HCT116 (cell line): ENCODE results near the gene CLIC3. TPM values are rescaled to one million over a fixed set of nuclear protein-coding genes. Genes with fewer than 3 reads are reported as not detected.
A peak's percentile ranks its signal among the peaks of the same experiment; 100 is the strongest.

Experiments used
- ATAC-seq: fragments of 200-7000 bp; cut with Tn5 transposase; 2 replicates; pipeline ENCODE4 v1.9.1; 2020; ENCODE audit warnings: mild to moderate bottlenecking, moderate library complexity
- BruUV-seq: library from RNA; stranded (reverse); fragments of 400-500 nt; replicated peaks from 2 replicates; lab custom pipeline; 2021; lab: Mats Ljungman, UMichigan
- CTCF ChIA-PET: fragments of 300-600 bp; sonication (Branson Sonifier 250); formaldehyde crosslinking; loops from one replicate; lab custom pipeline; 2021; ENCODE audit warnings: antibody characterized with exemption; lab: Charles Lee
- POLR2A ChIA-PET: fragments of 300-600, 350-600 bp; sonication (Branson Sonifier 250); formaldehyde crosslinking; loops from one replicate; lab custom pipeline; 2021; ENCODE audit warnings: antibody characterized with exemption; lab: Charles Lee
- RAD21 ChIA-PET, 2 experiments: fragments of 300-600 bp; sonication (Branson Sonifier 250); formaldehyde crosslinking; loops; one replicate each; lab custom pipeline; 2023; ENCODE audit warnings: low total read pairs in 2 of 2; ENCODE audit not compliant: uncharacterized antibody in 2 of 2, unreplicated experiment in 2 of 2, low non-redundant PET in 1 of 2; lab: Charles Lee
- DNase-seq: peaks from one replicate; pipeline ENCODE4 v3.0.0-alpha.2; 2010; ENCODE audit warnings: low read depth, low spot score
- H2AFZ ChIP-seq: fragments of 200-600 bp; shearing (Covaris generic), sonication (generic); 2 replicates; pipeline ENCODE4 v1.6.1; 2017; ENCODE audit warnings: low read depth, mixed run types, mixed read lengths, antibody characterized with exemption, low read length; ENCODE audit not compliant: poor library complexity, severe bottlenecking
- H3K27ac ChIP-seq: 2 replicates; pipeline ENCODE4 v1.5.1; 2012; ENCODE audit warnings: low read depth, low read length
- H3K27me3 ChIP-seq: fragments of 200-600 bp; sonication (generic); 2 replicates; pipeline ENCODE4 v1.6.1; 2016; ENCODE audit warnings: mixed run types, low read length, mixed read lengths; ENCODE audit not compliant: insufficient read depth
- H3K36me3 ChIP-seq, 2 experiments: fragments of 200-500 bp in 1 of 2; fragments of 200-600 bp in 1 of 2; sonication (Bioruptor generic) in 1 of 2; sonication (generic) in 1 of 2; 2 replicates each; pipeline versions ENCODE4 v1.5.1 to v1.6.1; 2014 to 2016; ENCODE audit warnings: low read length in 2 of 2, inconsistent platforms in 1 of 2, mixed read lengths in 1 of 2, mixed run types in 1 of 2; ENCODE audit not compliant: insufficient read depth in 2 of 2, control insufficient read depth in 1 of 2
- H3K4me1 ChIP-seq, 2 experiments: fragments of 200-600 bp in 1 of 2; sonication (generic) in 1 of 2; 2 replicates each; pipeline versions ENCODE4 v1.5.1 to v1.6.1; 2012 to 2017; ENCODE audit warnings: low read length in 2 of 2, inconsistent platforms in 1 of 2, mild to moderate bottlenecking in 1 of 2, mixed read lengths in 1 of 2, mixed run types in 1 of 2, moderate library complexity in 1 of 2; ENCODE audit not compliant: insufficient read depth in 2 of 2, control insufficient read depth in 1 of 2
- H3K4me2 ChIP-seq: fragments of 200-600 bp; sonication (generic); 2 replicates; pipeline ENCODE4 v1.6.1; 2017; ENCODE audit warnings: mixed run types, low read length, mixed read lengths
- H3K4me3 ChIP-seq, 2 experiments: fragments of 200-600 bp in 1 of 2; sonication (generic) in 1 of 2; replicated peaks in 1 of 2; 2 replicates each; pipeline ENCODE4 v1.5.1; 2011 to 2016; ENCODE audit warnings: low read length in 2 of 2, control low read depth in 1 of 2, low read depth in 1 of 2, mild to moderate bottlenecking in 1 of 2, mixed read lengths in 1 of 2, mixed run types in 1 of 2
- H3K79me2 ChIP-seq: fragments of 200-600 bp; sonication (generic); 2 replicates; pipeline ENCODE4 v1.6.1; 2017; ENCODE audit warnings: mild to moderate bottlenecking, mixed run types, low read length, moderate library complexity, mixed read lengths; ENCODE audit not compliant: insufficient read depth
- H3K9ac ChIP-seq: fragments of 200-600 bp; sonication (generic); 2 replicates; pipeline ENCODE4 v1.6.1; 2016; ENCODE audit warnings: low read length, mixed read lengths
- H3K9me2 ChIP-seq: fragments of 200-600 bp; sonication (generic), shearing (Covaris generic); 2 replicates; pipeline ENCODE4 v1.6.1; 2017; ENCODE audit warnings: mixed run types, mild to moderate bottlenecking, moderate library complexity; ENCODE audit not compliant: insufficient read depth
- H3K9me3 ChIP-seq, 2 experiments: fragments of 200-500 bp in 1 of 2; fragments of 200-600 bp in 1 of 2; sonication (Bioruptor generic) in 1 of 2; sonication (generic) in 1 of 2; 2 replicates each; pipeline ENCODE4 v1.6.1; 2014 to 2017; ENCODE audit warnings: low read length in 2 of 2, mixed read lengths in 2 of 2, inconsistent platforms in 1 of 2, low read depth in 1 of 2, mild to moderate bottlenecking in 1 of 2, mixed run types in 1 of 2, moderate library complexity in 1 of 2; ENCODE audit not compliant: control insufficient read depth in 1 of 2, insufficient read depth in 1 of 2
- H4K20me1 ChIP-seq: fragments of 200-600 bp; sonication (generic), shearing (Covaris generic); 2 replicates; pipeline ENCODE4 v1.6.1; 2017; ENCODE audit warnings: mixed run types, mild to moderate bottlenecking, moderate library complexity; ENCODE audit not compliant: insufficient read depth
- CBX3 ChIP-seq: IDR thresholded peaks from 2 replicates; pipeline ENCODE4 v1.6.1; 2012; ENCODE audit warnings: low read depth
- CEBPB ChIP-seq: IDR thresholded peaks from 2 replicates; pipeline ENCODE4 v1.6.1; 2012; ENCODE audit warnings: low read depth
- EGR1 ChIP-seq: IDR thresholded peaks from 2 replicates; pipeline ENCODE4 v1.6.1; 2012; ENCODE audit warnings: low read depth
- ELF1 ChIP-seq: IDR thresholded peaks from 2 replicates; pipeline ENCODE4 v1.6.1; 2012; ENCODE audit warnings: low read depth, borderline replicate concordance
- EZH2 ChIP-seq: fragments of 200-600 bp; sonication (generic); IDR thresholded peaks from 2 replicates; pipeline ENCODE4 v1.6.1; 2017; ENCODE audit warnings: antibody characterized with exemption, mixed run types
- EZH2phosphoT487 ChIP-seq: fragments of 200-600 bp; IDR thresholded peaks from 2 replicates; pipeline ENCODE4 v1.6.1; 2018; ENCODE audit warnings: antibody characterized with exemption, borderline replicate concordance
- FOSL1 ChIP-seq: IDR thresholded peaks from 2 replicates; pipeline ENCODE4 v1.6.1; 2012; ENCODE audit warnings: low read depth
- JUND ChIP-seq: IDR thresholded peaks from 2 replicates; pipeline ENCODE4 v1.6.1; 2012
- POLR2AphosphoS5 ChIP-seq: IDR thresholded peaks from 2 replicates; pipeline ENCODE4 v1.6.1; 2011; ENCODE audit warnings: mild to moderate bottlenecking, low read depth, low read length, moderate library complexity
- RAD21 ChIP-seq: IDR thresholded peaks from 2 replicates; pipeline ENCODE4 v1.6.1; 2012; ENCODE audit warnings: low read depth, mild to moderate bottlenecking
- SP1 ChIP-seq: IDR thresholded peaks from 2 replicates; pipeline ENCODE4 v1.6.1; 2012; ENCODE audit warnings: low read depth
- YY1 ChIP-seq: IDR thresholded peaks from 2 replicates; pipeline ENCODE4 v1.6.1; 2011; ENCODE audit warnings: low read length, low read depth, moderate library complexity, mild to moderate bottlenecking; ENCODE audit not compliant: insufficient replicate concordance; ENCODE audit errors: extremely low read depth
- ZNF274 ChIP-seq: fragments of 200-500 bp; sonication (Bioruptor generic); IDR thresholded peaks from 2 replicates; pipeline ENCODE4 v1.6.1; 2014; ENCODE audit warnings: mild to moderate bottlenecking, low read depth, low read length, inconsistent platforms
- intact Hi-C: fragments of 100-400 bp; cut with micrococcal nuclease; formaldehyde crosslinking; loops from 2 replicates; pipeline ENCODE4 v1.10.0; 2022
- total RNA-seq: library from RNA; stranded (reverse); gene quantifications from one replicate; pipeline ENCODE4 v1.2.1, GENCODE V29; 2021; ENCODE audit not compliant: unreplicated experiment
- TF ChIP-seq, protein P1 (sequence below): IDR thresholded peaks from 2 replicates; pipeline ENCODE4 v1.6.1; 2012; ENCODE audit warnings: low read depth
- TF ChIP-seq, protein P2 (sequence below): IDR thresholded peaks from 2 replicates; pipeline ENCODE4 v1.6.1; 2011; ENCODE audit warnings: mild to moderate bottlenecking, low read length, moderate library complexity; ENCODE audit not compliant: insufficient replicate concordance; ENCODE audit errors: extremely low read depth
- TF ChIP-seq, protein P3 (sequence below), 3 experiments: fragments of 200-600 bp in 1 of 3; sonication (generic) in 1 of 3; IDR thresholded peaks in 2 of 3; conservative IDR thresholded peaks in 1 of 3; 2 replicates each; pipeline ENCODE4 v1.5.1; 2012 to 2017; ENCODE audit warnings: low read depth in 2 of 3, low read length in 2 of 3, antibody characterized with exemption in 1 of 3, borderline replicate concordance in 1 of 3, control low read depth in 1 of 3, mild to moderate bottlenecking in 1 of 3, mixed read lengths in 1 of 3, mixed run types in 1 of 3, moderate library complexity in 1 of 3; ENCODE audit not compliant: insufficient read depth in 1 of 3
- TF ChIP-seq, protein P4 (sequence below): IDR thresholded peaks from 2 replicates; pipeline ENCODE4 v1.6.1; 2012
- TF ChIP-seq, protein P5 (sequence below): IDR thresholded peaks from 2 replicates; pipeline ENCODE4 v1.6.1; 2012

The CLIC3 gene
- total RNA-seq, 1 experiment from 2014 or later, result 8.4 TPM

DNA sequence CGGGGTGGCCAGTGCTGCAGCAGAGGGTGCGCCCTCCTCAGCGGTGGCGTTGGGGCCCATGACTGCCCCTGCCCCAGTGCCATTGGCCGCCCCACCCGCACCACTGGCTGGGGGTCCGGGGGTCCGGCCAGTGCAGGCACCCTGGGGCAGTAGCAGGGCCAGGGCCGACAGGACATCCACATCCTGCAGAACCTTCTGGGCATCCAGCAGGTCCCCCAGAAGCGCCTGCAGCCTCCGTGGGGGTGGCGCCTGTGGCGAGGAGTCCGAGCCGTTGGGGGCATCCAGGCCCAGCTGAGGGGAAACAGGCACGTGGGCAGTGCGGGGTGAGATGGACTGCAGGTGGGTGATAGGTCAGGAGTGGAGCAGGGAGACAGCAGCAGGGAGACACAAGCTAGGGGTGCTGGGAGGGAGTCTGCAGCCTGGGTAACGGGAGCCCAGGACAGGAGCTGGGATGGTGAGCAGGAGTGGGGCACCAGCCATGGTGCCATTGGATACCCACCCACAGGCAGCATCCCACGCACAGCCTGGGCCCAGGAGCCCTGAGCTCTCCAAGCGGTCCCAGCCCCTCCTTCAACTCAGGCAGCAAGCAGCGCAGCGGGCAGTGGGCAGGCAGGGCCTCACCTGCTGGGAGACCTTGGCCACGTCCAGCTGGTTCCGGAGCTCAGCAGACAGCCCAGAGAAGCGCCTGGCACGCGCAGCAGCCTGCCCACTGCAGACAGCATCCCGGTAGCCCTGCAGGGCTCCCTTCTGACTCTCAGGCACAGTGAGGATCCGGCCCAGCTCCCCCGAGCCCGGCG, 24.6 kb upstream of the CLIC3 start:
- no peak overlapping the region for H3K4me3 ChIP-seq
- RAD21 ChIA-PET, result no interaction called here
- H3K36me3 ChIP-seq, result peaks cover 15 to 16% of the 10 kb centered on the region in 2 experiments; a peak in 2 of 4 replicates
- POLR2A ChIA-PET, result no interaction called here
- no peaks in the 10 kb centered on the region for H3K9me2 ChIP-seq
- no peak for ATAC-seq
- H3K4me2 ChIP-seq, result no peak overlapping the region
- DNase-seq, result no peak
- no TSS peak for BruUV-seq
- peak overlapping the region; percentile 11; the same call in 1 of the 2 replicates for H3K27ac ChIP-seq
- H3K9me3 ChIP-seq, result no peaks in the 10 kb centered on the region
- H4K20me1 ChIP-seq, result no peaks in the 10 kb centered on the region
- CTCF ChIA-PET, result interaction anchor here (1.3 to 1.8 kb wide), 3 partner anchors 14 to 47 kb away, joined by 3 to 14 read pairs (median 6); partner anchors contain the start of gene NPDC1
- H3K27me3 ChIP-seq, result no peaks in the 10 kb centered on the region
- intact Hi-C loops, result no loop called here
- H2AFZ ChIP-seq, result no peak overlapping the region
- H3K4me1 ChIP-seq, result peaks cover 17 to 25% of the 10 kb centered on the region in 2 experiments; a peak in 3 of 4 replicates
- H3K79me2 ChIP-seq, result peaks cover 14% of the 10 kb centered on the region
- no peak overlapping the region for H3K9ac ChIP-seq
- TF ChIP-seq, protein P1, sequence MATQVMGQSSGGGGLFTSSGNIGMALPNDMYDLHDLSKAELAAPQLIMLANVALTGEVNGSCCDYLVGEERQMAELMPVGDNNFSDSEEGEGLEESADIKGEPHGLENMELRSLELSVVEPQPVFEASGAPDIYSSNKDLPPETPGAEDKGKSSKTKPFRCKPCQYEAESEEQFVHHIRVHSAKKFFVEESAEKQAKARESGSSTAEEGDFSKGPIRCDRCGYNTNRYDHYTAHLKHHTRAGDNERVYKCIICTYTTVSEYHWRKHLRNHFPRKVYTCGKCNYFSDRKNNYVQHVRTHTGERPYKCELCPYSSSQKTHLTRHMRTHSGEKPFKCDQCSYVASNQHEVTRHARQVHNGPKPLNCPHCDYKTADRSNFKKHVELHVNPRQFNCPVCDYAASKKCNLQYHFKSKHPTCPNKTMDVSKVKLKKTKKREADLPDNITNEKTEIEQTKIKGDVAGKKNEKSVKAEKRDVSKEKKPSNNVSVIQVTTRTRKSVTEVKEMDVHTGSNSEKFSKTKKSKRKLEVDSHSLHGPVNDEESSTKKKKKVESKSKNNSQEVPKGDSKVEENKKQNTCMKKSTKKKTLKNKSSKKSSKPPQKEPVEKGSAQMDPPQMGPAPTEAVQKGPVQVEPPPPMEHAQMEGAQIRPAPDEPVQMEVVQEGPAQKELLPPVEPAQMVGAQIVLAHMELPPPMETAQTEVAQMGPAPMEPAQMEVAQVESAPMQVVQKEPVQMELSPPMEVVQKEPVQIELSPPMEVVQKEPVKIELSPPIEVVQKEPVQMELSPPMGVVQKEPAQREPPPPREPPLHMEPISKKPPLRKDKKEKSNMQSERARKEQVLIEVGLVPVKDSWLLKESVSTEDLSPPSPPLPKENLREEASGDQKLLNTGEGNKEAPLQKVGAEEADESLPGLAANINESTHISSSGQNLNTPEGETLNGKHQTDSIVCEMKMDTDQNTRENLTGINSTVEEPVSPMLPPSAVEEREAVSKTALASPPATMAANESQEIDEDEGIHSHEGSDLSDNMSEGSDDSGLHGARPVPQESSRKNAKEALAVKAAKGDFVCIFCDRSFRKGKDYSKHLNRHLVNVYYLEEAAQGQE, result no peak
- no peak for TF ChIP-seq FOSL1
- no peak for TF ChIP-seq CBX3
- no peak for TF ChIP-seq POLR2AphosphoS5
- TF ChIP-seq, protein P2, sequence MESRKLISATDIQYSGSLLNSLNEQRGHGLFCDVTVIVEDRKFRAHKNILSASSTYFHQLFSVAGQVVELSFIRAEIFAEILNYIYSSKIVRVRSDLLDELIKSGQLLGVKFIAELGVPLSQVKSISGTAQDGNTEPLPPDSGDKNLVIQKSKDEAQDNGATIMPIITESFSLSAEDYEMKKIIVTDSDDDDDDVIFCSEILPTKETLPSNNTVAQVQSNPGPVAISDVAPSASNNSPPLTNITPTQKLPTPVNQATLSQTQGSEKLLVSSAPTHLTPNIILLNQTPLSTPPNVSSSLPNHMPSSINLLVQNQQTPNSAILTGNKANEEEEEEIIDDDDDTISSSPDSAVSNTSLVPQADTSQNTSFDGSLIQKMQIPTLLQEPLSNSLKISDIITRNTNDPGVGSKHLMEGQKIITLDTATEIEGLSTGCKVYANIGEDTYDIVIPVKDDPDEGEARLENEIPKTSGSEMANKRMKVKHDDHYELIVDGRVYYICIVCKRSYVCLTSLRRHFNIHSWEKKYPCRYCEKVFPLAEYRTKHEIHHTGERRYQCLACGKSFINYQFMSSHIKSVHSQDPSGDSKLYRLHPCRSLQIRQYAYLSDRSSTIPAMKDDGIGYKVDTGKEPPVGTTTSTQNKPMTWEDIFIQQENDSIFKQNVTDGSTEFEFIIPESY, result no peak
- no peak for TF ChIP-seq JUND
- no peak for TF ChIP-seq ELF1
- TF ChIP-seq CEBPB, result no peak
- TF ChIP-seq EZH2phosphoT487, result no peak
- TF ChIP-seq, protein P3, sequence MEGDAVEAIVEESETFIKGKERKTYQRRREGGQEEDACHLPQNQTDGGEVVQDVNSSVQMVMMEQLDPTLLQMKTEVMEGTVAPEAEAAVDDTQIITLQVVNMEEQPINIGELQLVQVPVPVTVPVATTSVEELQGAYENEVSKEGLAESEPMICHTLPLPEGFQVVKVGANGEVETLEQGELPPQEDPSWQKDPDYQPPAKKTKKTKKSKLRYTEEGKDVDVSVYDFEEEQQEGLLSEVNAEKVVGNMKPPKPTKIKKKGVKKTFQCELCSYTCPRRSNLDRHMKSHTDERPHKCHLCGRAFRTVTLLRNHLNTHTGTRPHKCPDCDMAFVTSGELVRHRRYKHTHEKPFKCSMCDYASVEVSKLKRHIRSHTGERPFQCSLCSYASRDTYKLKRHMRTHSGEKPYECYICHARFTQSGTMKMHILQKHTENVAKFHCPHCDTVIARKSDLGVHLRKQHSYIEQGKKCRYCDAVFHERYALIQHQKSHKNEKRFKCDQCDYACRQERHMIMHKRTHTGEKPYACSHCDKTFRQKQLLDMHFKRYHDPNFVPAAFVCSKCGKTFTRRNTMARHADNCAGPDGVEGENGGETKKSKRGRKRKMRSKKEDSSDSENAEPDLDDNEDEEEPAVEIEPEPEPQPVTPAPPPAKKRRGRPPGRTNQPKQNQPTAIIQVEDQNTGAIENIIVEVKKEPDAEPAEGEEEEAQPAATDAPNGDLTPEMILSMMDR (IDR thresholded peaks at IDR 0.05 in 2 of 3, conservative IDR thresholded peaks at IDR 0.05 in 1 of 3; ENCODE audit: borderline replicate concordance in 1 of 3, insufficient read depth in 1 of 3, low read depth in 2 of 3, low read length in 2 of 3), result no peak
- no peak for TF ChIP-seq ZNF274
- TF ChIP-seq, protein P4, sequence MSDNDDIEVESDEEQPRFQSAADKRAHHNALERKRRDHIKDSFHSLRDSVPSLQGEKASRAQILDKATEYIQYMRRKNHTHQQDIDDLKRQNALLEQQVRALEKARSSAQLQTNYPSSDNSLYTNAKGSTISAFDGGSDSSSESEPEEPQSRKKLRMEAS, result no peak
- no peak for TF ChIP-seq SP1
- no peak for TF ChIP-seq EZH2
- TF ChIP-seq, protein P5, sequence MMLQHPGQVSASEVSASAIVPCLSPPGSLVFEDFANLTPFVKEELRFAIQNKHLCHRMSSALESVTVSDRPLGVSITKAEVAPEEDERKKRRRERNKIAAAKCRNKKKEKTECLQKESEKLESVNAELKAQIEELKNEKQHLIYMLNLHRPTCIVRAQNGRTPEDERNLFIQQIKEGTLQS, result no peak
- no peak for TF ChIP-seq EGR1
- no peak for TF ChIP-seq RAD21
- TF ChIP-seq YY1, result no peak
